EL (cell line): Measurements from ENCODE around the gene TCP10L.
"Not testable (repeated sequence)": the region's sequence is repeated elsewhere in the genome, so short reads cannot be mapped to it uniquely, and the experiment has no call there.

Experiments
- DNase-seq: peaks from one replicate; pipeline ENCODE4 v3.0.0-alpha.2; 2016

TCP10L gene

DNA sequence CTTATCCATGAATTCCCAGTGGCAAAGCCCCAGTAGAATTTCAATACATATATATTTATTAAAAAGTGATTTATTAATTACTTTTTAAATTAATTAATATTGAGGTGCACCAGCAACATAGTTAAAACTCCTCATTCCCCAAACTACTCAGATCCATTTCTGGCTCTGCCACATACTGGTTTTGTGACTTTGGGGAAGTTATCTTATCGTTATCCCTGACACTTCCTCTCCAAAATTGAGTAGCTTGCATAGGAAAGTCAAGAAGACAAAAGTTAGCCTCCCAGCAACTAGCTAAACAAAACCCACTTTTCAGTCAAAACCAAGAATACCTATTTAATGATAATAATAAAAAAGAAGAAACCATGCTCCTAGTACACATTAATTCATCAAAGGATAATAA is 35.9 kb downstream of the TCP10L start:
- DNase-seq: no peak

DNA sequence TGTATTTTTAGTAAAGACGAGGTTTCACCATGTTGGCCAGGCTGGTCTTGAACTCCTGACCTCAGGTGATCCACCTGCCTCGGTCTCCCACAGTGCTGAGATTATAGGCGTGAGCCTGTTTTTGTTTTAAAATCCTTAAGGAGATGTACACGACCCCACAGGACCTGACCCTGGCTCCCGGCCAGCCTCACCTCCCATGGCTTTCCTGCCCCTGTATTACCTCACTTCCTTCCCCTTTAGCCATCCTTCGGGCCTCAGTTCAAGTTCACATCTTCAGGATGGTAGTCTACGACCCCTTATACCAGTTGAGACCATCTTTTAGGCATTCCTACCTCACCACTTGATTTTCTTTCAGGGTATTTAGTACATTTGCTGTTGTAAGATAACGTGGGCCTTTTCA is 36.3 kb downstream of the TCP10L start:
- no peak for DNase-seq

DNA sequence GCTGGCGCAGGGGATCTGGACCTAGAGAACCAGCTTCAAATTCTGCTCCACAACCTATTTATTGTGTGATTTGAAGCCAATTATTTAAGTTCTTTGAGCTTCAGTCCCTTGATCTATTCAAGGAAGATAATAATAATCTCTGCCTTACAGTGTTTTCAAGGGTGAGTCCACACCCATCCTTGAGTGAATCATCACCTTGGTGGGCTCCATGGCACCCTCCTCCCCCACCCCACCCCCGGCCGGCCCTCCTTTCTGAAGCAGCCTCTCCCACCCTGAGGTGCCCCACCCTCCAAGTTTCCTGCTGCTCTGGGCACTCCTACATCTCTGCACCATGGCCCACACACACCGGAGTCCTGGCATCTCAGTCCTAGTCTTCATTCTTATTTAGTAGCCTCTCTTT is 38.3 kb downstream of the TCP10L start:
- no peak for DNase-seq

DNA sequence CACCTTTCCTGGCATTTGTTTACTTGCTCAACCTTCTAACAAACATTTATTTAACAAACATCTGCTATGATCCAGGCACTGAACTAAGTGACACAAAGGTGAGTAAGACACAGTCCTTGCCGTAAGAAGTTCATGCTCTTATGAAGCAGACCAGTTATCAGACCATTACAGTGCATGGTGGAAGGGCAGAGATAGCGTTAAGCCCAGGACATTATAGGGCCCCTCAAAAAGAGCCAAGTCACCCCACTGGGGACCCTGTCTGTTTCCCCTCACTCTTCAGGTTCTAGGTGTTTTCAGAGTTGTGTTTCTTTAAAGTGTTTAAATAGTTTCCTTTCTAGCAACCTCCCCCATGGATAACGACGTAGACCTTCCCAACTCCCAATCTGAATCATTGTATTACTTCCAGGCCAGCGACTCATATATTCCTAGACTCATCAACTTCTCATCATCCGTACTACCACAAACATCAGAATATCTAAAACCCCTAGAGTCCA is 39.3 kb downstream of the TCP10L start:
- DNase-seq: no peak

DNA sequence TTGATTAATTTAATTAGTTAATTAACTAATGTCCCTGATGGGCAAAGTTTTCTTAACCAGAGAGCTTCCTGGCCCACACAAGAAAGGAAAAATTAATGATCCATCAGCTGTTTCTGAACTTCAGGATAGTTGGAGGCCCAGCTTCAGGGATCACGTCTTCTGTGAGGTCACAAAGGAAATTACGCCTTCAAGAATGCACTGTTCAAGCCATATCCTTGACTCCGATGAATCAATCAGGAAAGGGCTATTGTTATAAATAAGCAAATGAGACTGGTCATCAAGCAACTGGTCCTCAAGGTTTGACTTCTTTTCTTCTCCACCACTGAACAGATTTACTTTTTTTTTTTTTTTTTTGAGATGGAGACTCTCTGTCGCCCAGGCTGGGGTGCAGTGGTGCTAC is 40.6 kb downstream of the TCP10L start:
- no peak for DNase-seq

DNA sequence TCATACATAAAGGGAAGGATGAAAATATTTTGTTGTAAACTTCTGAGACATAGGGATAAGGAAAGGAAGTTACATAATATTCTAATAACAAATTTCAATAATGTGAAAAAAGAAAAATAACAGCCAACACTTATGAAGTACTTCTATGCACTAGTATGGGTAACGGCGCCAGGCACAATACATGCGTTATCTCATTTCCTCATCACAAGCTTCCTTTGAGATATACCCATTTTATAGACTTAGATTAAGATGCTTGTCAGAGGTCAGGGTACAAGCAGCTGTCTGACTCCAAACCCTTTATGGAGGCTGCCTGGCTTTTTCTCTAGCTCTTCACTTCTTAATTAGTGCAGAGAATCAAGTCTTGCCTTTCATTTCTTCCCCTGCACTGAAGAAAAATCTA is 41.3 kb downstream of the TCP10L start:
- DNase-seq: no peak

DNA sequence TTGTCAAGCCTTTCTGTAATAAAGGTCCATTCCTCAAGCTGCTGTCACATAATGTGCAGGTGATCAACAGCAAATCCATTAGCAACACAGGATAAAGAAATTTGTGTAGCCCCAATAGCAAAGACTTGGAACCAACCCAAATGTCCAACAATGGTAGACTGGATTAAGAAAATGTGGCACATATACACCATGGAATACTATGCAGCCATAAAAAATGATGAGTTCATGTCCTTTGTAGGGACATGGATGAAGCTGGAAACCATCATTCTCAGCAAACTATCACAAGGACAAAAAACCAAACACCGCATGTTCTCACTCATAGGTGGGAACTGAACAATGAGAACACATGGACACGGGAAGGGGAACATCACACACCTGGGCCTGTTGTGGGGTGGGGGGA is 42.3 kb downstream of the TCP10L start:
- not testable (repeated sequence) for DNase-seq

DNA sequence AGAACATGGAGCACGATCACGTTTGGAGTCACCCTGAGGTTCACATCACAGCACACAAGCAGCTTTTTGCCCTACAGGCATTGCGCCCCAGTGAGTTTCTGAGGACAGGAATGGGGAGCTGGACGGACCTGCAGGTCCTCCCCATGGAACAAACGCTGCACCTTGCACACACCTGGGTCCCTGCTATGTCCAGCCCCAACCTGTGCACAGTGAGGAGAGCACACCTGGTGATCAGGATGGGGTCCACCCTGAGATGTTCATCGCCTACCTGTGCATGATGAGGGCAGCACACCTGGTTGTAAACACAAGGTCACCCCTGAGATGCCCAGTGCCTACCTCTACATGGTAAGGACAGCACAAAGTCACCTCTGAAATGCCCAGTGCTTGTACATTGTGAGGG is 45.9 kb downstream of the TCP10L start:
- DNase-seq: no peak

DNA sequence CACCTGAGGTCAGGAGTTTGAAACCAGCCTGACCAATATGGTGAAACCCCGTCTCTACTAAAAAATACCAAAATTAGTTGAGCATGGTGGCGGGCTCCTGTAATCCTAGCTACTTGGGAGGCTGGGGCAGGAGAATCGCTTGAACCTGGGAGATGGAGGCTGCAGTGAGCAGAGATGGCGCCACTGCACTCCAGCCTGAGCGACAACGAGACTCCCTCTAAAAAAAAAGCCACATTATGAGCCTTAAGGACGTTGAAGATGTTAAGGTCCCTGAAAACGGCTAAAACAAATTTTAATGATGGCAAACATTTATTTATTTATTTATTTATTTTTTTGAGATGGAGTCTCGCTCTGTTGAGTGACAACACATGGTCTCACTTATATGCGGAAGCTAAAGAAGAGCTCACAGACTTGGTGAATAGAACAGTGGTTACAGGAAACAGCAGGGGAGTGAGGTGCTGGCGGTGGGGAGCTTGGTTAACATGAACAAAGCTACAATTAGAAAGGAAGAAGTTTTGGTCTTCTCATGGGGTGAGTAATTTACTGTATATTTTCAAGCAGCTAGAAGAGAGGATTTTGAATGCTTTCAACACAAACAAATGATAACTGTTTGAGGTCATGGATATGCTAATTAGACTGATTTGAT is 47.1 kb downstream of the TCP10L start:
- no peak for DNase-seq

DNA sequence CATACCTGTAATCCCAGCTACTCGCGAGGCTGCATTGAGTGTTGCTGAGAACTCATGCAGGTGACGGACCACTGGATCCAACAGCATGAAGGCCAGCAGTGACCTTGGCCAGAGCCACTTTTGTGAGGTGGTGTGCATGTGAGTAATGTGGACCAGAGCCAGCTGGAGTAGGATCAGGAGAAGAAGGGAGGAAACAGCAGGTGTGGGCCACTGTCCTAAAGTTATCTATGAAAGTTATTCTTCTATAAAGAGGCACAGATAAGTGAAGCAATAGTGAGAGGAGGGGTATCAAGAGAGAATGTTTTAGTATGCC is 47.8 kb downstream of the TCP10L start:
- no peak for DNase-seq

DNA sequence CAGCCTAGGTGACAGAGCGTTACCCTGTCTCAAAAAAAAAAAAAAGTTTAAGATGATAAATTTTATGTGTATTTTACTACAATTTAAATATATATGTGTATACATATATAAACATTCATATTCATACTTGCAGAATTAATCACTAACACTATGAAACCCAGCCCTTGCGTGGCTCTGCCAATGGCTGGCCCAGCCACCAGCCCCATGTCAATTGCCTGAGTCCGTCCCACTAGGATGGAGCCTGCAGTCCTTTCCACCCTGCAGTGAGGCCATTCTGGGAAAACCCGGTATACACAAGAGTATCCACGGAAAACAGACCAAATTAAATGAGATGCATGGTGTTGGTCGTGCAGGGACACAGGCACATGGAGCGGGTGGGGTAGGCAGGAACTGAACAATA is 49.7 kb downstream of the TCP10L start:
- DNase-seq: no peak

DNA sequence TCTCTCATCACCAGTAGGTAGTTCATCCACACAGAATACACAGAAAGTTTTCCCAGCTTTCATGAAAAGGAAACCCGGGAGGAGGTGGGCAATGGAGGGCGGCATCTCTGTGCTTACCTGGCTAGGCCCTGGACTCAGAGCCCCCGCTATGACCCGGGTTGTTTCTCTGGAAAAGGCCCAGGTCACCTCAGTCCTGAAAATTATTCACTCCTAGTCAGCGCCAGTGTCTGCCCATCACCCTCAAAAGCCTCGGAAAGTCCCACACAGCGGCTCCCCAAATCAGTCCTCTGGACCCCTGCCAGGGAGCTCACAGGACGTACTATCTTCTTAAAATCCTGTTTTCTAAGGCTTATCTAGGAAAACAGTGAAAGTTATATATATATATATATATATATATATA is 51.2 kb downstream of the TCP10L start:
- no peak for DNase-seq

DNA sequence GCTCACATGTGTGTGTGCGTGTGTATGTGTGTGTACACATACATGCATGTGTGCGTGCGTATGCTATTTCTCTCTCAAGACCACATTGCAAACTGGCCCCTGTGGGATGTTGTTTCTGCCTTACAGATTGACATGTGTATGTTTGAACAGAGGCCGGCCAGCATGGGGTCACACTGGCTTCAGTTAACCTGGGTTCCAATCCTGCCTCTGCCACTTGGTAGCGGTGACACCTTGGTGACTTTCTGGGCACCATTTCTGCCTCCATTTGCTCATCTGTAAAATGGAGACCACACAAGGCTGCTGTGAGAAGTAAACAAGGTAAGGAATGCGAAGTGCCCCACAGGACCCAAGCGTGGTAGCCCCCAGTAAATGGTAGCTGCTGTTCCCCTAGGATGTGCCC is 51.7 kb downstream of the TCP10L start:
- DNase-seq: no peak

DNA sequence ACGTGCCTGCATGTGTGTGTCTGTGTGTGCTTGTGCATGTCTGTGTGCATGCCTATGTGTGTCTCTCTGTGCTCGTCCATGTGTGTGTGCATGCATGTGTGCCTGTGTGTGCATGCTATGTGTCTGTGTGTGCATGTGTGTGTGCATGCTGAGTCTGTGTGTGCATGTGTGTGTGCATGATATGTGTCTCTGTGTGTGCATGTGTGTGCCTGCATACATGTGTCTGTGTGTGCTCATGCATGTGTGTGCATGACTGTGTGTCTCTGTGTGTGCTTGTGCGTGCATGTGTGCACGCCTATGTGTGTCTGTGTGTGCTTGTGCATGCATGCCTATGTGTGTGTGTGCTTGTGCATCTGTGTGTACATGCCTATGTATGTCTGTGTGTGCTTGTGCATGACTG is 52.3 kb downstream of the TCP10L start:
- no peak for DNase-seq

DNA sequence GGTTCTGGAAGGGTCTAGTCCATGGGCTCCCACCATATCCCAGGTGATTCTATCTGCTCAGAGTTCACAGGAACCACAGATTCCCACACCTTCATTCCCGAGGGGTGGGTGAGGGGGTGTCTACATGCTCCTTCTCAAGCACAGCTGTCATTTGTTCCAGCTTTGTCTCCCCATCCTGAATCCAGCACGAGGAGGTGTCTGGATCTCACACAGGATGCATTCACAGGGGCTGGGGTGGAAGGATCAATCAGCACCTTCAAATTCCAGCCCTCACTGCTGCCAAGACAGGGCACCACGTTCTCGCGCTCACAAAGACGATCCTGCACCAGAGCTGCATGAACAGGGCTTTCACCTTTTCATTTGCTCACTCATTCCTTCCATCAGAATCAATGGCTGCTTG is 52.7 kb downstream of the TCP10L start:
- no peak for DNase-seq

DNA sequence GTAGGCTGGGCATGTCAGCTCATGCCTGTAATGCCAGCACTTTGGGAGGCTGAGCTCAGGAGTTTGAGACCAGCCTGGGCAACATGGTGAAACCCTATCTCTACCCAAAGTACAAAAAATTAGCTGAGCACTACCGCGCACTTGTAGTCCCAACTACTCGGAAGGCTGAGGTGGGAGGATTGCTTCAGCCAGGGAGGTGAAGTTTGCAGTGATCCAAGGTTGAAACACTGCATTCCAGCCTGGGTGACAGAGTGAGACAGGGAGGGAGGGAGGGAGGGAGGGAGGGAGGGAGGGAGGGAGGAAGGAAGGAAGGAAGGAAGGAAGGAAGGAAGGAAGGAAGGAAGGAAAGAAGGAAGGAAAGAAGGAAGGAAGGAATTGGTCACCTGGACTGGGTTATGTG is 53.8 kb downstream of the TCP10L start:
- not testable (repeated sequence) for DNase-seq

DNA sequence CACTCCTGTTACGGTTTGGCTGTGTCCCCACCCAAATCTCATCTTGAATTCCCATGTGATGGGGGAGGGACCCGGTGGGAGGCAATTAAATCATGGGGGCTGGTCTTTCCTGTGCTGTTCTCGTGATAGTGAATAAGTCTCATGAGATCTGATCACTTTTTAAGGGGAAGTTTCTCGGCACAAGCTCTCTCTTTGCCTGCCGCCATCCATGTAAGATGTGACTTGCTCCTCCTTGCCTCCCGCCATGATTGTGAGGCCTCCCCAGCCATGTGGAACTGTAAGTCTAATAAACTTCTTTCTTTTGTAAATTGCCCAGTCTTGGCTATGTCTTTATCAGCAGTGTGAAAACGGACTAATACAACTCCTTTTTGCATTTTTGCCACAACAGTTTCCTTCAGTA is 54.5 kb downstream of the TCP10L start:
- DNase-seq: not testable (repeated sequence)

DNA sequence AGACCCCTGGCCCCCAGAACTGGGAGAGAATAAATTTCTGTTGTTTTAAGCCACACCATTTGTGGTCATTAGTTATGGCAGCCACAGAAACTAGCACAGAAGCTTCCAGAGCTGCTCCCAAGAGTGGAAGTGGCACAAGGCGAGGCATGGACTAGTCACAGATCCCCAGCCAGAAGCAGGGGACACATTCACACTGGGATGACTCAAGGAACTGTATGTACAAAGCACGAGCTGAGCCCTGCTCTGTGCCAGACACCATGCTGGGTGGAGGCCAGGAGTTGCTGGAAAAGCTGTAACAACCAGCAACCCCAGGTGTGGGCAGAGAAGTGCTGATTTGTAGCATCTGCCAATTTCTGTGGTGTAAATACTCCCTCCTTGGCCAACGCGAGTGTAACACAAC is 55.6 kb downstream of the TCP10L start:
- DNase-seq: no peak

DNA sequence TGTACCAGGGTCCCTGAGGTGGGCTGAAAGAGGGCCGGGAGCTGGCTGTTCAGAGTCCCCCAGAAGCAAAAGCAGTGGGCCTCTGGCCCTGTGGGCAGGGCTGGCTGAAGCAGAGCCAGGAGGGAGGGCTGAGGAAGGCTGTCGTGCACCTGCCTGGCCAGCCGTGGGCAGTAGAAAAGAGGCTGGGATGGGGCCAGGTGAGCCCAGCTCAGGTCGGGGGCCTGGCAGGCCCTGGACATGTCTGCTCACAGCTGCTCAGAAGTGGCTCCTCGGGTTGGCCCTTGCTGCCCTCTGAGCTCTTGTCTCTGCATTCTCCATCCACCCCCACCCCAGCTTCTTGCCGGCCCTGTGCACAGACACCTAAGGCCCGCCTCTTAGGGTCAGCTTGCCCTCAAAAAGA is 60.0 kb downstream of the TCP10L start:
- DNase-seq: no peak

DNA sequence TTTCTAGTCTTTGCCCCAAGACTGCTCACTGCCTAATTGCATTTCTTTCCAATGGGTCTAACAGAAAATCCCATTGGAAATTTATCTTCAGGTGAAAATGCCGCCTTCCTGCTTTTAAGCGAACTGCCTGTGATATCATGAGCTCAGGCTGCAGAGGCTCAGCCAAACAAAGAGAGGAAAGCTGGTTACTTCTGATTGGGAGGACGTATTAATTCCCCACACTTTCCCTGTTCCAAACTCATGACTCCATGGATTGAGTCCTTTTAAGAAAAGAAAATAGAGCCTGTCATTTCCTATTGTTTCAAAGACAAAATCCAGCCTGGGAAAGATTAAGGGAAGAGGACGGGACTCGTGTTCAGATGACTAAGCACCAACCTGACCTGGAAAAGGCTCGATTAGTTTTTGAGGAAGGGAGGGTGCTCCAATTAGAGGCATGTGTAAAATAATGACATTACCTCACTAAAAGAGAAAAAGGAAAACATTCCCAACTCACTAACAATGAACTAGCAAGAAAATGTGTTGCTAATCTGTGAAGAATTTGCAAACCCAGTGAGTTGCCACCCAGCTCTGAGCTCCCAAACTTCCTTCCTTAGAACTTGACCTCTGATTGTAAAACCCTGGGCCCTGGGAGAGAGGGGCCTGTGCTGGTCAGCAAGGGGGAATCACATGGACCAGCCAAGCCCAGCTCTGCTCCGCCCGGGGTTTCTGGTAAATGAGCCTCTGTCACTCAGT is 61.2 kb downstream of the TCP10L start:
- DNase-seq: peak; percentile 89
